ENCODE data around the gene ITPR1. TPM values are rescaled to one million over a fixed set of nuclear protein-coding genes. Genes with fewer than 3 reads are reported as not detected.

Gene ITPR1
- polyA plus RNA-seq, 1 donor, result 12.7 TPM

DNA sequence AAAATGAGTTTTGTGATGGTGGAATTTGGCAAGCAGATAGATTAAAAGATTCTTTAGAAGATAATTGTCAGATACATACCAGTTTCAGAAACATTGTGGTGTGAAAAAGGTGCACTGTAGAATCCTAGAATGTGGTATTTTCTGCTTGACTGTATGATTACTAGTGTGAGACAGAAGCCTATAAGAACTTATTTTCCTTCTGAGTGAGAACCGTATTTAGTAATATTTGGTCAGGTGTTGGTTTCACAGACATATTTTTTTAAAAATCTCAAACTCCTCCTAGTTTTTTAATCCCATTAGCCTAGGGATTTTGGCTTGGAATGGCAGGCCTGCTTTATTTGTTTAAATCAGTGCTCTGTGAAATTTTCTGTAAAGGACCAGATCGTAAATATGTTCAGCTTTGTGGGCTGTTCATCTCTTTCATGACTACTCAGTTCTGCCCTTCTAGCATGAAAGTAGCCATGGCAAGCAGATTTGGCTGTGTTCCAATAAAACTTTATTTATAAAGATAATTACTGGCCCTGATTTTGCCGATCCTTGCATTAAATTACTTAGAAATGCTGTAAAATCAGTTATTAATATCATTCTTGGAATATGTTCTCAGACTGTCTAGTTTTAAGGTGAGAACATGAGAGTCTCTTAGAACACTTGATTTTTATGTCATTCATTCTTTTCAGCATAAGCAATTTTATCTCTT lies 205.1 kb downstream of the ITPR1 start:
- no peak overlapping the region for H3K4me3 ChIP-seq (ENCODE audit: low read length)
- no peaks in the 10 kb centered on the region for H3K9me3 ChIP-seq (ENCODE audit: control insufficient read depth, low read depth, low read length)
- DNase-seq, result no peak
- H3K27ac ChIP-seq (ENCODE audit: low read length), result no peak overlapping the region
- WGBS (ENCODE audit: insufficient coverage, low lambda C conversion rate), result 100% methylated on average over 1 of the region's 3 CpGs
- H3K4me1 ChIP-seq (ENCODE audit: control insufficient read depth, insufficient read depth, low read length), result no peaks in the 10 kb centered on the region
- H3K36me3 ChIP-seq (ENCODE audit: control insufficient read depth, insufficient read depth, low read length), result peaks cover 7% of the 10 kb centered on the region
- no peaks in the 10 kb centered on the region for H3K27me3 ChIP-seq (ENCODE audit: control insufficient read depth, insufficient read depth, low read length)

DNA sequence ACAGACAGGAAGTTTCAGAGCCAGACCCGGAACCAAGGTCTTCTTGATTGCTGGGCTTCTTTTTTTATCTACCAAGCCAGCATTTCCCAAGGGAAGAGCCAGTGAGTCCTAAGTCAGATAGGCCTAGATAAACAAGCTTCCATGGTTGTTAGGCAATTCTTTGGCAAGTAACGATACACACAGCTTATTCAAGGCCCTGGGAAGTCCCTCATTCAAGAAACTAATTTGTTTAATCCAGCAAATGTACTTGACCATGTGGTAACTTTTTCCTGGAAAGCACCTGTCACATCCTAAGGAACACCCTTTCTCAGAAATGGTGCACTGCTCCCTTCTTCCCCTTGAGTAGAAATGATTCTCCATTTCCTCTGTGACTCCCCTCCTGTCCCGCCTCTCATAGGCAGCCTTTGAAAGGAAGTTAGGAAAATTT lies 209.9 kb downstream of the ITPR1 start:
- Histone ChIP-seq H3K27me3 (ENCODE audit: control insufficient read depth, insufficient read depth, low read length) (no peaks in the 10 kb centered on the region), H3K4me1 (ENCODE audit: control insufficient read depth, insufficient read depth, low read length) (no peaks in the 10 kb centered on the region), H3K36me3 (ENCODE audit: control insufficient read depth, insufficient read depth, low read length) (peaks cover 17% of the 10 kb centered on the region), H3K4me3 (ENCODE audit: low read length) (no peak overlapping the region), H3K27ac (ENCODE audit: low read length) (no peak overlapping the region), H3K9me3 (ENCODE audit: control insufficient read depth, low read depth, low read length) (no peaks in the 10 kb centered on the region)
- DNase-seq, result no peak
- no CpG with 5 or more reads among the region's 3 CpGs for WGBS (ENCODE audit: insufficient coverage, low lambda C conversion rate)

DNA sequence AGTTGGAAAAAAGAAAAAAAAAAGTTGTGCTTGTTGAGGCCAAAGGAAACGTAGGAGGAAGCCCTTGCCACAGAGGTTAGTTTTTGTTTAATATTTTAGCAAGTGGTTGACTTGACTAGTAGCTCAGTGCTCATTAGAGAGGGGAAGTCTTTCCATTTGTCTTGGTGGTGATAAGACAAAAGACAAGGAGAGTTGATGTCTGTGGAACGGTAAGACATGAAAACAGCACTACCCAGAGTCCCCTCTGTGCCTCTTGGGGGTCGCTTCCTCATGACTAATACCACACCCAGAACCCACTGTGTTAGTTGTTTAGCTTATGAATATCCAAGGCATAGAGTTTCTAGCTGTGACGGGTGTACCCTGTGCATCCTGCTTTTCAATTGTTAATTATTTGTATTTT lies 211.4 kb downstream of the ITPR1 start:
- no peaks in the 10 kb centered on the region for H3K9me3 ChIP-seq (ENCODE audit: control insufficient read depth, low read depth, low read length)
- H3K36me3 ChIP-seq (ENCODE audit: control insufficient read depth, insufficient read depth, low read length), result peaks cover 17% of the 10 kb centered on the region
- no peak overlapping the region for H3K4me3 ChIP-seq (ENCODE audit: low read length)
- H3K27me3 ChIP-seq (ENCODE audit: control insufficient read depth, insufficient read depth, low read length), result no peaks in the 10 kb centered on the region
- DNase-seq, result no peak
- H3K4me1 ChIP-seq (ENCODE audit: control insufficient read depth, insufficient read depth, low read length), result no peaks in the 10 kb centered on the region
- WGBS (ENCODE audit: insufficient coverage, low lambda C conversion rate), result 75% methylated on average over 4 of the region's 4 CpGs
- H3K27ac ChIP-seq (ENCODE audit: low read length), result no peak overlapping the region

DNA sequence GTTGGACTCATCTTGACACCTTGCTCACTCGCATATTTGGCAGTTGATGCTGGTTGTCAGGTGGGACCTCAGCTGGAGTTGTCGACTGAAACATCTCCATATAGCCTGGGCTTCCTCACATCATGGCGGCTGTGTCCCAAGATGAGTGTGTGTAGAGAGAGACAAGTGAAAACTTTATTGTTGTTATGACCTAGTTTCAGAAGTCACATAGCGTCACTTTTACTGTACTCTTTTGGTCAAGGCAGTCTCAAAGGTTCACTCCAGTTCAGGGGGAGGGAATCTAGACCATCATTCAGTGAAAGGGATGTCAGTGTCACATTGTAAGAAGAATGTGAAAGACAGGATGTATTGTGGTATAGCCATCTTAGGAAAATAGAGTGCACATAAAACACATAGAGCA lies 214.2 kb downstream of the ITPR1 start:
- no peaks in the 10 kb centered on the region for H3K27me3 ChIP-seq (ENCODE audit: control insufficient read depth, insufficient read depth, low read length)
- peaks cover 14% of the 10 kb centered on the region for H3K36me3 ChIP-seq (ENCODE audit: control insufficient read depth, insufficient read depth, low read length)
- WGBS (ENCODE audit: insufficient coverage, low lambda C conversion rate), result no CpG with 5 or more reads among the region's 4 CpGs
- H3K27ac ChIP-seq (ENCODE audit: low read length), result no peak overlapping the region
- H3K4me3 ChIP-seq (ENCODE audit: low read length), result no peak overlapping the region
- no peak for DNase-seq
- peaks cover 6% of the 10 kb centered on the region for H3K4me1 ChIP-seq (ENCODE audit: control insufficient read depth, insufficient read depth, low read length)
- H3K9me3 ChIP-seq (ENCODE audit: control insufficient read depth, low read depth, low read length), result no peaks in the 10 kb centered on the region

- H3K27ac ChIP-seq (ENCODE audit: low read length), result no peak overlapping the region
- no peak for DNase-seq
- no peak overlapping the region for H3K4me3 ChIP-seq (ENCODE audit: low read length)
- no peaks in the 10 kb centered on the region for H3K27me3 ChIP-seq (ENCODE audit: control insufficient read depth, insufficient read depth, low read length)
- peaks cover 14% of the 10 kb centered on the region for H3K4me1 ChIP-seq (ENCODE audit: control insufficient read depth, insufficient read depth, low read length)
- no peaks in the 10 kb centered on the region for H3K9me3 ChIP-seq (ENCODE audit: control insufficient read depth, low read depth, low read length)
- WGBS (ENCODE audit: insufficient coverage, low lambda C conversion rate), result 80% methylated on average over 2 of the region's 7 CpGs
- H3K36me3 ChIP-seq (ENCODE audit: control insufficient read depth, insufficient read depth, low read length), result peaks cover 10% of the 10 kb centered on the region
Measured at GRCh38 chr3:4708230-4708629, 215.1 kb downstream of the ITPR1 start.

- Histone ChIP-seq H3K27me3 (ENCODE audit: control insufficient read depth, insufficient read depth, low read length) (no peaks in the 10 kb centered on the region), H3K36me3 (ENCODE audit: control insufficient read depth, insufficient read depth, low read length) (peaks cover 7% of the 10 kb centered on the region), H3K4me3 (ENCODE audit: low read length) (no peak overlapping the region), H3K9me3 (ENCODE audit: control insufficient read depth, low read depth, low read length) (no peaks in the 10 kb centered on the region), H3K27ac (ENCODE audit: low read length) (no peak overlapping the region), H3K4me1 (ENCODE audit: control insufficient read depth, insufficient read depth, low read length) (peaks cover 23% of the 10 kb centered on the region)
- DNase-seq, result no peak
- no CpG with 5 or more reads among the region's 1 CpG for WGBS (ENCODE audit: insufficient coverage, low lambda C conversion rate)
Measured at GRCh38 chr3:4709341-4709740, 216.2 kb downstream of the ITPR1 start.

DNA sequence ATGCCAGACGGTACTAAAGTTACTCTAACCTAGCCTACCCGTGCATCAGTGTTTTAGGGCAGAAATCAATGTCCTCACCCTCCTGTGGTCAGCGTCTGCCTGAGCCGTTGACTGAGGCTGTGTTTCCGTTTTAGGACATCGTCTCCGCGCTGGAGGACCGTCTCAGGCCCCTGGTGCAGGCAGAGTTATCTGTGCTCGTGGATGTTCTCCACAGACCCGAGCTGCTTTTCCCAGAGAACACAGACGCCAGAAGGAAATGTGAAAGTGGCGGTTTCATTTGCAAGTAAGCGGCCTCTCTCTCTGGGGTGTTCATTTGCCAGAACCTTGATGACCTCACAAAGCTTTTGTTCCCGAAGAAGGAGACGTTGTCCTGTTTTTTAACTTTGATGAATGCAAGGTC lies 217.0 kb downstream of the ITPR1 start:
- DNase-seq, result no peak
- H3K27me3 ChIP-seq (ENCODE audit: control insufficient read depth, insufficient read depth, low read length), result no peaks in the 10 kb centered on the region
- peaks cover 31% of the 10 kb centered on the region for H3K4me1 ChIP-seq (ENCODE audit: control insufficient read depth, insufficient read depth, low read length)
- H3K27ac ChIP-seq (ENCODE audit: low read length), result no peak overlapping the region
- no peaks in the 10 kb centered on the region for H3K9me3 ChIP-seq (ENCODE audit: control insufficient read depth, low read depth, low read length)
- H3K36me3 ChIP-seq (ENCODE audit: control insufficient read depth, insufficient read depth, low read length), result peaks cover 7% of the 10 kb centered on the region
- H3K4me3 ChIP-seq (ENCODE audit: low read length), result no peak overlapping the region
- 76% methylated on average over 3 of the region's 16 CpGs for WGBS (ENCODE audit: insufficient coverage, low lambda C conversion rate)

DNA sequence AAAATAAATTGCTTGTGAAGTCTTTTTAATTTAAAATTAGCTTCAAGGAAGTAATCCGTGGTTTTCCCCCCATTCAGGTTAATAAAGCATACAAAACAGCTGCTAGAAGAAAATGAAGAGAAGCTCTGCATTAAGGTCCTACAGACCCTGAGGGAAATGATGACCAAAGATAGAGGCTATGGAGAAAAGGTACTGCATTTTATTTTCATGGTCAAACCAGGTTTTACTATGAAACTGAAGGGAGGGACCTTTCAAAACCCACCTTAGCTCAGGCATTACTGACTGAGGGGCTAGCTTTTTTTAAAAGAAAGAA lies 218.5 kb downstream of the ITPR1 start:
- H3K27ac ChIP-seq (ENCODE audit: low read length), result peak overlapping the region; percentile 70
- WGBS (ENCODE audit: insufficient coverage, low lambda C conversion rate), result 0% methylated on average over 1 of the region's 1 CpG

DNA sequence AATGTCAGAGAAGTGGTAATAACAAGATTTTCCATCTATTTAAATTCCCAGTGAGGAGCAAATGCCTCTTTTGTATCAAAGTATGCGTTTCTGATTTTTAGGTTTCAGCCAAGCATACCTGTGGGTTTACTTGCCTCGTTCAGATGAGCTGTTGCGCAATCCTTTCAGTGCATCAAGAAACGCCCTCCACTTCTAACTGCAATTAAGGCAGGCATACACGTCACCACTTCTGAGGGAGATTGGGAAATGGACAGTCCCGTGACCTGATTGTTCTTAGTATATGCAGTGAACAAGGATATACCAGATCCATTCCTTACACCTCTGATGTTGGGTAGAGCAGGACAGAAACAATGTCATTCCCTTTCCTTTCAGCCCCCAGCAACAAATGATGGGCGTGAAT lies 219.0 kb downstream of the ITPR1 start:
- DNase-seq, result peak; percentile 92 to 96
- WGBS (ENCODE audit: insufficient coverage, low lambda C conversion rate), result no CpG with 5 or more reads among the region's 7 CpGs

More for the DNA sequence above, 218.5 kb downstream of the ITPR1 start:
- no peak overlapping the region for H3K4me3 ChIP-seq (ENCODE audit: low read length)
- peaks cover 4% of the 10 kb centered on the region for H3K36me3 ChIP-seq (ENCODE audit: control insufficient read depth, insufficient read depth, low read length)
- no peak for DNase-seq
- no peaks in the 10 kb centered on the region for H3K27me3 ChIP-seq (ENCODE audit: control insufficient read depth, insufficient read depth, low read length)
- peaks cover 32% of the 10 kb centered on the region for H3K4me1 ChIP-seq (ENCODE audit: control insufficient read depth, insufficient read depth, low read length)
- no peaks in the 10 kb centered on the region for H3K9me3 ChIP-seq (ENCODE audit: control insufficient read depth, low read depth, low read length)

GRCh38 chr3:4714045-4714444 lies 220.9 kb downstream of the ITPR1 start:
- peak; percentile 79 to 92 for DNase-seq
- WGBS (ENCODE audit: insufficient coverage, low lambda C conversion rate), result 17% methylated on average over 1 of the region's 7 CpGs
- peak overlapping the region; percentile 70 for H3K27ac ChIP-seq (ENCODE audit: low read length)
- no peak overlapping the region for H3K4me3 ChIP-seq (ENCODE audit: low read length)
- no peaks in the 10 kb centered on the region for H3K36me3 ChIP-seq (ENCODE audit: control insufficient read depth, insufficient read depth, low read length)
- peaks cover 41% of the 10 kb centered on the region for H3K4me1 ChIP-seq (ENCODE audit: control insufficient read depth, insufficient read depth, low read length)
- no peaks in the 10 kb centered on the region for H3K9me3 ChIP-seq (ENCODE audit: control insufficient read depth, low read depth, low read length)
- H3K27me3 ChIP-seq (ENCODE audit: control insufficient read depth, insufficient read depth, low read length), result no peaks in the 10 kb centered on the region

More for the DNA sequence above, 219.0 kb downstream of the ITPR1 start:
- H3K9me3 ChIP-seq (ENCODE audit: control insufficient read depth, low read depth, low read length), result no peaks in the 10 kb centered on the region
- H3K36me3 ChIP-seq (ENCODE audit: control insufficient read depth, insufficient read depth, low read length), result peaks cover 1% of the 10 kb centered on the region
- peaks cover 32% of the 10 kb centered on the region for H3K4me1 ChIP-seq (ENCODE audit: control insufficient read depth, insufficient read depth, low read length)
- H3K27ac ChIP-seq (ENCODE audit: low read length), result peak overlapping the region; percentile 70
- H3K27me3 ChIP-seq (ENCODE audit: control insufficient read depth, insufficient read depth, low read length), result no peaks in the 10 kb centered on the region
- H3K4me3 ChIP-seq (ENCODE audit: low read length), result no peak overlapping the region

DNA sequence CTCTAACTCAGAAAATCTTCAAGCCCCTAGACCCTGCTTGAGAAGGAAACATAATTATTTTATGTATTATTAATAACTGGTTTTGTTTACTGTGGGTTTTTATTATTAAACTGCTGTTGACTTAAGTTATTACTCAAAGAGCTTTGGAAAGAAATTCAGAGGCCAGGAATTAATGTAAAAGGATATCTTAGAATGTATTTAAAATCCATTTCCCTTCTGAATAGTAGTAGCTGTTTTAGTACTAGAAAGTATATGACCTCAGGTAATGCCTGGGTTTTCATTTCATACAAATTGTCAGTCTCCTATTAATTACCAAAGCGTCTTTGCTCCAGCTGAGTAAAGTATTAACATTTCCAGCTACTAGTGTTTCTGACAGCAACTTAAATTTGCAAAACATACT lies 223.1 kb downstream of the ITPR1 start:
- DNase-seq, result no peak
- H3K4me1 ChIP-seq (ENCODE audit: control insufficient read depth, insufficient read depth, low read length), result peaks cover 58% of the 10 kb centered on the region

More for the DNA sequence above, 223.1 kb downstream of the ITPR1 start:
- Histone ChIP-seq H3K9me3 (ENCODE audit: control insufficient read depth, low read depth, low read length) (no peaks in the 10 kb centered on the region), H3K27ac (ENCODE audit: low read length) (no peak overlapping the region), H3K27me3 (ENCODE audit: control insufficient read depth, insufficient read depth, low read length) (no peaks in the 10 kb centered on the region), H3K36me3 (ENCODE audit: control insufficient read depth, insufficient read depth, low read length) (no peaks in the 10 kb centered on the region), H3K4me3 (ENCODE audit: low read length) (no peak overlapping the region)
- no CpG with 5 or more reads among the region's 1 CpG for WGBS (ENCODE audit: insufficient coverage, low lambda C conversion rate)

All from large intestine (tissue), 3 donors.